GM19193 (cell line): Measurements from ENCODE around the gene PCBP2.

Experiments used
- POLR2A ChIP-seq: IDR thresholded peaks from 4 replicates; pipeline ENCODE4 v1.6.1; 2011; ENCODE audit not compliant: insufficient read depth, insufficient read length; ENCODE audit errors: extremely low read depth

The PCBP2 gene

DNA sequence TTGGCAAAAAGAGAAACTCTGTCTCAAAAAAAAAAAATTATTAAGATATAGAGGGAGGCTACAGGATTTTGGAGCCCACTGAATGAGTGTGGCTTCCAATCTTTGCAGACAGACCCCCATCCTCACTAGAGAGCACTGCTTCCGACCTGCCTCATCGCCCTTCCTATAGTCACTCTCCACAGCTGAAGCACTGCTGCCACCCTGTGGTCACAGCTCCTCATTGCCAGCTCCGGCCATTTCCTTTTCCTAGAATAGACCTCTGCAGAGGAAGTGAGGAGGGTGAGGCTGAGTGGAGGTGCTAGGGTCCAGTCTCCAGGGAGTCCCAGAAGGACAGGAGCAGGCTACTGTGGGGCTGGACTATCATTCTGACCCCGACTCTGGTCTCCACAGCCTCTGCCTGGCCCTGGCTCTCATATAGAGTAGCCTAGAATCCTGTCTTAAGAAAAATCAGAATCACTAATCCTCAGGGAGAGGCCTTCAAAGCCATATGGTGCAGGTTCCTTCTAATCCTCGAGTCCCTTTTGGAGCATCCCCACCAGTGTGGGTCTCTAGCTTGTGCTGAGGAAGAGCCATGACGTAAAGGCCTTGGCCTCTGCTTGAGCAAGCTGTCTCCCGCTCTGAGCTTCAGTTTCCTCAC is 56.8 kb downstream of the PCBP2 start:
- TF ChIP-seq POLR2A = no peak

DNA sequence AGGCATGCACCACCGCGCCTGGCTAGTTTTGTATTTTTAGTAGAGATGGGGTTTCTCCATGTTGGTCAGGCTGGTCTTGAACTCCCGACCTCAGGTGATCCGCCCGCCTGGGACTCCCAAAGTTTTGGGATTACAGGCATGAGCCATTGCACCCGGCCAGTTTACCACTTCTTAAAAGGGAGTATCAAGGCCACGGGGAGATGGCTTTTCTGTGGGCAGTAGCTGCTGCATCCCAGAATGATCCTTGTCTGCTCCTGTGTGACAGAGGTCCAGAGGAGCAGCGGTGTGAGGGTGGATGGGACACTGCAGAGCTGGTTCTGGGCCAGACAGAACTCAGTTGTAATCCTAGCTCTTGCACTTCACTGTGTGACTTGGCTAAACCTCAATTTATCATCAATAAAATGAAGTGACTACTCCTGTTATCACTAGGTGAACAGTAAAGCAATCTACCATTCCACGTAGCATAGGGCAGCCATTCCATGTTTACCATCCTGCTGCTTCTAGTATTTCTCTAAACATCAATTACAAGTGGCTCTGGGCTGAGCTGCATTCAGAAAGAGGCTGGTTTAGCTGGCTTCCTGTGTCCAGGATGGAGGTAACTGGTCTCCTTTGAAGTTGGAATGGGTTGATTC is 58.4 kb downstream of the PCBP2 start:
- TF ChIP-seq POLR2A = no peak

DNA sequence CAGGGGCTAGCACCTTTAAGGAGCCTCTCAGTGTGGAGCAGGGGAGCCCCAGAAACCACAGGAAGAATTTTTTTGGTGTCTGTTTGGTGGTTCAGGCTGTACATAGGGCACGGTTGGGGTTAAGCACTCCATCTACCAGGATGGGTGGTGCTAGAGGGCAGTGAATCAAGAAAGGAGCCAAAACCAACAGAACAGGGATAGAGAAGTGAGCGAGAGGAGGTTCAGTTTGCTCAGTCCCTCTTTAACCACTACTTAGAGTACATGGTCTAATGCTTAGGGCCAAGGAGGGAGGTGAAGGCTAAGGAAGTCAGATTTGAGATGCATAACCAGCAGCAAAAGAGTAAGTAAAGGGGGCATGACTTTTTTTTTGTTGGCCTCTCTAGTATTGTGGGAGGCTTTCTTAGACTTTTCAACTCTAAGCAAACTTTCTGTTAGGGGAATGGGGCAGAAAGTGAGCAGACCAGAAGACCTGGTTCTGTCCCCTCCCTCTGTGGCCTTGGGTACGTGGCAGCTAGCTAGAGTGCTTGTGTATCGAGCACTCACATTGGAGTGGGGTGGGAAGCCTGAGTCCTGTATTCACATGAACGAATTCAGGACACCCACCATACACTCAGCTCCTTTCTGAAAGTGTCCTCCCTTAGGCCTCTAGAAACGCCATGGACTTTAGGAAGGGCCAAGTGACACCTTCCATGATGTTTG is 62.0 kb downstream of the PCBP2 start:
- TF ChIP-seq POLR2A = no peak

DNA sequence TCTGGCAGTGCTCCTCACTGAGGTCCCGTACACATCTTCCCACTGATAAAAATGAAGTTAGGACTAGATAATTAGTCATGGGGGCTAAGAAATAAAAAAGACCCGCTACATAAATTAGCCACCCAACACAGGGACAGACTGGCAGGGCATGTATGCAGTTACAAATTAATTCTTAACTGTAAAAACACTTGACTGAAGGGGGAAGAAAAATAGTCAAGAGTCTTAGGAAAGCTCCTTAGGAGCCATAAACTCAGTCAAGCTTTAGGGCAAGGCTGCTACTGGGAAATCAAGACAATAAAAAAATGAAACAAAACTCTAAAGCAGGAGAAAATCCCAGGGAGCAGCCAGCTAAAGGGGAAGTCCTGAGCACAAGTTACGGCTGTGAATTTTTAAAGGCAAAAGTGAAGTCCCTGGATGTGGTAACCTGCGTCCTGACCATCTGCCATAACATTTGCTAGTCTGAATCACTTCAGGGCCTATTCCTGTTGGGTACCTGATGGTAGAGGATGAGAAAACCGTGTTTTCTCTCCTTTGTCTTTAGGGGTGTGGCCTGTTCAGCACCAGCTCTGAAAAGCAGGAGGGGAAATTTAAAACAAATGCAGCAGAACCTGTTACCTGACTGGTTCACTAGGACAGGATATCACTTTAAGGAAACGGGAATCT is 62.9 kb downstream of the PCBP2 start:
- TF ChIP-seq POLR2A = no peak

DNA sequence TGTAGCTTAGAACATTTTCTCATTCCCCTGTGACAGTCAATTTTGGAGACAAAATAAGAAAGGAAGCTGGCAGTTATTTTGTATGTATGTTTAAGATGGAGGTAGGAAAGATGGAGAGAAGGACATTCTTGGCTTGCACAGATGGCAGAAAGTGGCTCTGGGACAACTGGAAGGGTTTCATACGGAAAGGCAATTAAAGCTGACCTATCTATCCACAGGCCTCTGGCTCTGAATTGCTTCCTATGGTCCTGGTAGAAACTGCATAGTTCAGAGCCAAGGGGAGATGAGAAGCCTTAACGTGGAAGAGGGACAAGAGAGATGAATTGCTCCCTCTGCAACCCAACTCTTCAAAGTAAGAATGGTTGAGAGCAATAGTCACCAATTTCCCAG is 63.4 kb downstream of the PCBP2 start:
- TF ChIP-seq POLR2A = no peak

DNA sequence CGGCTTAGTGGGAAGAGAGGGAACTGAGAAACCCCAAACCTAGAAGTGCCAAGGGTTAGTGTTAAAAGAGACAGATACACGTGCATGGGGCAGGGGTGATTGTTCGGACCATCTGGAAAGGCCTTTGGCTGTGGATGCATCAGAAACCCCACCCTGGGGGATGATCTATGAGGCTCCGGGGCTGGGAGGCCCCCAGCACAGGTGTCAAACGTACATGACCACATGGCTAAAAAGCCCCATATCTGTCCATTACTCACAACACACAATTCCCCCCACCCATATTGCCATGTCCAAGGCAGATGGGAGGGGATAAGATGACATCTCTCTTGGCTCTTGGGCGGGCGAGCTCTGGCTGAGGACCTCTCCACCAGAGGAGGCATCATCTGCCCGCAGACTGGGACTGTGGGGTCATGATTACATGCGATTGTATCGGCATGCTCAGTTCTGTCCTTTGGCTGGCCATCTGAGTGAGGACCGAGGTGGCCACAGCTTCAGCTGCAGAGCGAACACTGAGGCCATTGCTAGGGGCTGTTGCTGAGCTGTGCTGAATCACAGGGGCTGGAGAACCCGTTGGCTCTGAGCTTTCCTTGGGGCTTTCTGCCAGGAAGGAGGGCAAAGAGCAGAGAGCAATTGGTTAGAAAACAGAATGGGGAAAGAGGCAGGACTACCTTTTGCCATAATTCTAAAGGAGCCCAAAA is 65.0 kb downstream of the PCBP2 start:
- no peak for TF ChIP-seq POLR2A

DNA sequence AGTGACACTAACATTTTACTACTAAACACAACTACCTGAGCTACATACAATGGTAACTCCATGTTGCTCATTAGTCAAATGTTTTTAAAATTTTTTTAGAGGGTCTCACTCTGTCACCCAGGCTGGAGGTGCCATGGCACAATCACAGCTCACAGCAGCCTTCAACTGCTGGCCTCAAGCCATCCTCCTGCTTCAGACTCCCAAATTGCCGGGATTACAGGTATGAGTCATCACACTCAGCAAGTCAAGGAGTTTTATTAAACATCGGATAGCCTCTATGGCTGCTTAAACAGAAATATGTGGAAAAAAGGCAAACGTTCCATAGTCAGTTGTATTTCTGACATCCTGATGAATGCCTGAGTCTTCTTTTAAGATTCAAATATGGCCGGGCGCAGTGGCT is 66.5 kb downstream of the PCBP2 start:
- no peak for TF ChIP-seq POLR2A

DNA sequence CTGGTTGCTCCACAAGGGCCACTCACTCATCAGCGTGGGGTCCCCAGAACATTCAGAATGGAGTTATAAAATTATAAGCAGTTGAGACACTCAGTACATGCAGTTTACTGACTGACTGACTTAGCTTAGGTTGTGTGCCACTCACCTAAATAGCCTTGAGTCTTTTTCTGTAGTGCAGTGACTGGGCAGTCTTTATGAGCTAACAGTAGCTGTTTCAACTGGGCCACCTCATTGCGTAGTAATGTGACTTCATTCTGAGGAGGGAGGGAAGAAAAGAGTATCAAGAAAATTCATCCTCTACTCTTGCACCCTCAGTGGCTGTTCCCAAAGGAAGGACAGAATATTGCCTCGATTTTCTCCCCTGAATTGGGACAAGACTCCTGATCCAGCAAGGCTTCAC is 71.2 kb downstream of the PCBP2 start:
- no peak for TF ChIP-seq POLR2A

DNA sequence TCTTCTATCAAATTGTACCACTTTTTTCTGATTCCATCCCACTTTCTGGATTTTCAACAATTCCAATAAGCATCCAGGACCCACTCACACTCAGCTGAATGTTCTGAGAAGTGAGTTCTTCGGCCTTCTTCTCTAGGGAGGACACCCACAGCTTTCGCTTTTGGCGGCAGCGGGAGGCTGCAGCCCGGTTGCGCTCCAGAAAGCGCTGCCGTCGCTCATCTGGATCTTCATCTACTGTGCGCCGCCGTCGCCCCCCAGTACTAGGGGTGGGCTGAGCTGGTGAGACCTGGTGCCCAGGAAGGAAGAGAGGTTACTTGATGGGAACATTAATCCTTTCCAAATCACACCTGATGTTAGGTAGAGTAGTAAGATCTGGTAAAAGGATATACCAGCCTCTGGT is 72.6 kb downstream of the PCBP2 start:
- TF ChIP-seq POLR2A = no peak

DNA sequence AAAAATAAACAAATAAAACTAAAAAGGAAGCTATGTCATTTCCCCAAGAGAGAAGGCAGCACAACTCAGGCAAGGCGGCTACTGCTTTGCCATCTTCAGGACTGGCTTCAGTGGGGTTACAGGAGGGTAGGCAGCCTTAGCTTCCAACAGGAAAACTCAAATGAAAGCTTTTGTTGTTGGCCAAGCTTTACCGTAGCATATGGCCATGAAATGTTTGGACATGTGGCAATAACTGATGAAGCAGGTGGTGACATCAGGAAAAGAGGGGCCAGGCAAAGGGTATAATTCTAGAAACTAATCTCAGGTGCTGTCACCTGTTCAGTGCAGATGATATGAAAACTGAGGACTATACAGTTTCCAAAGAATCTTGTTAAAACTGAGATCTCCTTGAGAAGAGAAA is 78.2 kb downstream of the PCBP2 start:
- TF ChIP-seq POLR2A = no peak
